IMR-90 (cell line): Measurements from ENCODE around the gene SH2B3. TPM values are rescaled to one million over a fixed set of nuclear protein-coding genes. Genes with fewer than 3 reads are reported as not detected.

ENCODE experiments used
- ATAC-seq: fragments of 200-7000 bp; cut with Tn5 transposase; 2 replicates; pipeline ENCODE4 v1.9.1; 2020; ENCODE audit warnings: low read depth, mild to moderate bottlenecking, moderate library complexity
- BruUV-seq: library from RNA; stranded (reverse); fragments of 400-500 nt; replicated peaks from 2 replicates; lab custom pipeline; 2021; lab: Mats Ljungman, UMichigan
- CTCF ChIA-PET: fragments of 300-600 bp; formaldehyde crosslinking; extraction: SDS; loops from one replicate; lab custom pipeline; 2021; ENCODE audit warnings: antibody characterized with exemption; lab: Yijun Ruan, JAX
- POLR2A ChIA-PET: fragments of 300-600 bp; sonication (Branson Sonifier 250); formaldehyde crosslinking; loops from one replicate; lab custom pipeline; 2022; ENCODE audit warnings: antibody characterized with exemption; ENCODE audit not compliant: unreplicated experiment; lab: Charles Lee
- DNase-seq: peaks from one replicate; pipeline ENCODE4 v3.0.0; 2013
- H2AFZ ChIP-seq: replicated peaks from 2 replicates; pipeline ENCODE3; 2013; ENCODE audit warnings: low read length, mild to moderate bottlenecking; ENCODE audit not compliant: poor library complexity
- H2AK5ac ChIP-seq: 2 replicates; pipeline ENCODE4 v1.6.1; 2013; ENCODE audit warnings: low read depth, low read length, inconsistent platforms
- H2AK9ac ChIP-seq: replicated peaks from 2 replicates; pipeline ENCODE3; 2013; ENCODE audit warnings: mild to moderate bottlenecking, low read depth, low read length, moderate library complexity; ENCODE audit not compliant: poor library complexity
- H2BK120ac ChIP-seq: 2 replicates; pipeline ENCODE4 v1.6.1; 2013; ENCODE audit warnings: low read depth, low read length, inconsistent platforms
- H2BK15ac ChIP-seq: 3 replicates; pipeline ENCODE4 v1.6.1; 2013; ENCODE audit warnings: low read depth, low read length, inconsistent platforms
- H2BK20ac ChIP-seq: 2 replicates; pipeline ENCODE4 v1.6.1; 2013; ENCODE audit warnings: low read depth, mild to moderate bottlenecking, inconsistent platforms, low read length, moderate library complexity
- H2BK5ac ChIP-seq: 2 replicates; pipeline ENCODE4 v1.6.1; 2013; ENCODE audit warnings: mild to moderate bottlenecking, low read depth, low read length, inconsistent platforms; ENCODE audit not compliant: poor library complexity, severe bottlenecking
- H3K14ac ChIP-seq: replicated peaks from 2 replicates; pipeline ENCODE4 v1.6.1; 2013; ENCODE audit warnings: low read depth, low read length, inconsistent platforms
- H3K18ac ChIP-seq: 2 replicates; pipeline ENCODE4 v1.6.1; 2013; ENCODE audit warnings: low read depth, low read length, control low read depth
- H3K23ac ChIP-seq: 2 replicates; pipeline ENCODE4 v1.6.1; 2013; ENCODE audit warnings: low read depth, low read length, inconsistent platforms
- H3K27ac ChIP-seq: 2 replicates; pipeline ENCODE4 v1.5.1; 2013; ENCODE audit warnings: mild to moderate bottlenecking, control low read depth, low read length; ENCODE audit not compliant: insufficient read depth
- H3K27me3 ChIP-seq: 2 replicates; pipeline ENCODE4 v1.6.1; 2013; ENCODE audit warnings: low read length; ENCODE audit not compliant: control insufficient read depth, insufficient read depth
- H3K36me3 ChIP-seq: 2 replicates; pipeline ENCODE4 v1.6.1; 2013; ENCODE audit warnings: low read length, mixed read lengths; ENCODE audit not compliant: control insufficient read depth, insufficient read depth
- H3K4ac ChIP-seq: 2 replicates; pipeline ENCODE4 v1.6.1; 2013; ENCODE audit warnings: low read depth, low read length, inconsistent platforms
- H3K4me1 ChIP-seq: 2 replicates; pipeline ENCODE4 v1.6.1; 2013; ENCODE audit warnings: low read length, mixed read lengths; ENCODE audit not compliant: control insufficient read depth, insufficient read depth
- H3K4me2 ChIP-seq: 2 replicates; pipeline ENCODE4 v1.6.1; 2013; ENCODE audit warnings: low read depth, mild to moderate bottlenecking, control low read depth, low read length, moderate library complexity
- H3K4me3 ChIP-seq: 2 replicates; pipeline ENCODE4 v1.5.1; 2013; ENCODE audit warnings: low read depth, mild to moderate bottlenecking, control low read depth, low read length, moderate library complexity; ENCODE audit not compliant: insufficient read depth
- H3K56ac ChIP-seq: 2 replicates; pipeline ENCODE4 v1.6.1; 2013; ENCODE audit warnings: low read length, inconsistent platforms; ENCODE audit not compliant: insufficient read depth; ENCODE audit errors: extremely low read depth
- H3K79me1 ChIP-seq, 2 experiments: 2 replicates each; pipeline ENCODE4 v1.6.1; 2013; ENCODE audit warnings: low read length in 2 of 2, inconsistent platforms in 1 of 2, low read depth in 1 of 2
- H3K9ac ChIP-seq: 2 replicates; pipeline ENCODE4 v1.6.1; 2013; ENCODE audit warnings: low read depth, low read length, control low read depth
- H3K9me1 ChIP-seq: 2 replicates; pipeline ENCODE4 v1.6.1; 2013; ENCODE audit warnings: low read length, inconsistent platforms; ENCODE audit not compliant: insufficient read depth
- H3K9me3 ChIP-seq: 2 replicates; pipeline ENCODE4 v1.6.1; 2013; ENCODE audit warnings: low read length; ENCODE audit not compliant: control insufficient read depth, insufficient read depth
- H4K20me1 ChIP-seq: 2 replicates; pipeline ENCODE4 v1.6.1; 2013; ENCODE audit warnings: low read length, inconsistent platforms; ENCODE audit not compliant: insufficient read depth
- H4K5ac ChIP-seq: 2 replicates; pipeline ENCODE4 v1.6.1; 2013; ENCODE audit warnings: mild to moderate bottlenecking, low read depth, low read length, control low read depth
- H4K8ac ChIP-seq, 2 experiments: 2 replicates each; pipeline ENCODE4 v1.6.1; 2013; ENCODE audit warnings: low read depth in 2 of 2, low read length in 2 of 2, control low read depth in 1 of 2, inconsistent platforms in 1 of 2
- H4K91ac ChIP-seq: 2 replicates; pipeline ENCODE4 v1.6.1; 2013; ENCODE audit warnings: low read depth, low read length, inconsistent platforms; ENCODE audit not compliant: insufficient read depth
- CTCF ChIP-seq: conservative IDR thresholded peaks from 2 replicates; pipeline ENCODE4 v1.5.1; 2012; ENCODE audit warnings: mild to moderate bottlenecking, low read depth, low read length, improper control_type of control experiment
- MAZ ChIP-seq: IDR thresholded peaks from 2 replicates; pipeline ENCODE4 v1.6.1; 2012; ENCODE audit warnings: low read depth, mild to moderate bottlenecking, low read length, improper control_type of control experiment, moderate library complexity, borderline replicate concordance
- RAD21 ChIP-seq: IDR thresholded peaks from 2 replicates; pipeline ENCODE4 v1.6.1; 2012; ENCODE audit warnings: low read length, improper control_type of control experiment
- SMC3 ChIP-seq: fragments of 150-350 bp; IDR thresholded peaks from 2 replicates; pipeline ENCODE4 v1.6.1; 2016; ENCODE audit warnings: low read depth, mild to moderate bottlenecking, antibody characterized with exemption, low read length, moderate library complexity
- WGBS, 2 experiments: methylation state at CpG; one replicate each; pipeline versions ENCODE4 v1.1.5 to v1.1.7; 2013; ENCODE audit warnings: missing lambda C conversion rate in 2 of 2; ENCODE audit not compliant: insufficient read length in 1 of 2; ENCODE audit errors: extremely low coverage in 2 of 2; 5-methylcytosine and 5-hydroxymethylcytosine counted together
- dilution Hi-C: fragments of 300-500 bp; cut with HindIII; formaldehyde crosslinking; loops from one replicate; pipeline ENCODE4 v1.14.3; 2018; ENCODE audit warnings: low sequenced_read_pairs; ENCODE audit not compliant: unreplicated experiment
- in situ Hi-C: fragments of 300-500 bp; cut with MboI; formaldehyde crosslinking; loops from 3 replicates; pipeline ENCODE4 v1.14.3; 2019; ENCODE audit warnings: low sequenced_read_pairs, inconsistent platforms, mixed read lengths
- intact Hi-C: fragments of 100-400 bp; cut with micrococcal nuclease; formaldehyde crosslinking; loops from 2 replicates; pipeline ENCODE4 v1.10.0; 2022
- polyA plus RNA-seq, 3 experiments: library from polyadenylated mRNA; depleted of rRNA; stranded (reverse); fragments of >200 nt; gene quantifications; 2 replicates each; pipeline ENCODE4 v1.2.3, GENCODE V29; 2012; ENCODE audit warnings: low replicate concordance in 1 of 3
- total RNA-seq: library from RNA; depleted of rRNA; stranded (reverse); fragments of >200 nt; gene quantifications from 2 replicates; pipeline ENCODE4 v1.2.3, GENCODE V29; 2012

SH2B3 gene
- total and polyA plus RNA-seq, 2 of the 4 experiments (the other 2 are of a cell fraction) = 9.3 to 20.2 TPM

GRCh38 chr12:111451649-111452129 is 46.0 kb downstream of the SH2B3 start:
- no peak overlapping the region for H3K27ac ChIP-seq
- ATAC-seq = peak; percentile 60

More at GRCh38 chr12:111451649-111452129, 46.0 kb downstream of the SH2B3 start:
- Histone ChIP-seq H3K27me3 (no peaks in the 10 kb centered on the region), H3K23ac (no peak overlapping the region), H3K79me1 (peaks cover 6 to 68% of the 10 kb centered on the region in 2 experiments; a peak in 3 of 4 replicates), H3K4me2 (no peak overlapping the region), H3K9me1 (peaks cover 8% of the 10 kb centered on the region; the same call in 1 of the 2 replicates), H3K9ac (no peak overlapping the region), H3K4ac (no peak overlapping the region), H2BK120ac (no peak overlapping the region), H2AK9ac (no peak overlapping the region), H3K18ac (no peak overlapping the region), H2AK5ac (no peak overlapping the region), H3K4me1 (peaks cover 7% of the 10 kb centered on the region), H2AFZ (no peak overlapping the region), H3K9me3 (no peaks in the 10 kb centered on the region), H2BK5ac (no peak overlapping the region), H3K14ac (no peak overlapping the region), H3K56ac (no peak overlapping the region), H4K20me1 (peaks cover 41% of the 10 kb centered on the region), H2BK20ac (no peak overlapping the region), H4K8ac (no peak overlapping the region), H4K5ac (no peak overlapping the region), H4K91ac (no peak overlapping the region), H3K4me3 (no peak overlapping the region), H3K36me3 (peaks cover 79% of the 10 kb centered on the region), H2BK15ac (no peak overlapping the region)
- no TSS peak for BruUV-seq
- intact Hi-C loops = loop anchor here (1.0 to 5.0 kb wide), 3 partner anchors 45 to 119 kb away; no protein-coding TSS in a partner anchor
- peak; percentile 71 for TF ChIP-seq SMC3
- TF ChIP-seq CTCF = peak; percentile 77
- TF ChIP-seq RAD21 = peak; percentile 70
- no peak for TF ChIP-seq MAZ
- dilution Hi-C loops = no loop called here
- in situ Hi-C loops = no loop called here
- ChIA-PET CTCF (interaction anchor here (0.5 to 5.0 kb wide), 16 partner anchors 11 to 1780 kb away, joined by 3 to 63 read pairs (median 4); no protein-coding TSS in a partner anchor), POLR2A (no interaction called here)
- WGBS, 2 experiments = 0% methylated on average over 1 of the region's 6 CpGs; no CpG with 5 or more reads in 1 of the 2 experiments
- DNase-seq = peak; percentile 59
